ENCODE measurements around the gene RPS6KA3.
"Not testable (repeated sequence)": the region's sequence is repeated elsewhere in the genome, so short reads cannot be mapped to it uniquely, and the experiment has no call there.

The RPS6KA3 gene

GRCh38 chrX:20218836-20219505 lies 47.7 kb downstream of the RPS6KA3 start:
- no peak for DNase-seq (ENCODE audit: low spot score)

DNA sequence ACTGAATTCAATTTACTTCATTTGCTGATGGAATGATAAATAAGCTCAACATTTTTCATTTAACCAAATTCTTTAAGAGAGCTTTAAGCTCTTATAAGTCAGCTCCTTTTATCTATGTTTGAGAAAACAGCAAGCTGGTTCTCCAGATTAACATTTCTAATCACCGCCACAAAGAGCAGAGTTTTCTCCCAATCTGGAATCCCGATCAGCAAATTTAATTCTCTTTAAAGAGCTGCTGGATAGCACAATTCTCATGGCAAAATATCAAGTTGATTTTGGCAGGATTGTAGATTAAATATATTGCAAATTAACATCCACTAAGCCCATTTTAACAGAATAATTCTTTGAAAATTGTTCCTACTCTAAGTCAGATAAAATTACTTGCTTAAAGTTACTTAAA lies 48.8 kb downstream of the RPS6KA3 start:
- no peak for DNase-seq (ENCODE audit: low spot score)

DNA sequence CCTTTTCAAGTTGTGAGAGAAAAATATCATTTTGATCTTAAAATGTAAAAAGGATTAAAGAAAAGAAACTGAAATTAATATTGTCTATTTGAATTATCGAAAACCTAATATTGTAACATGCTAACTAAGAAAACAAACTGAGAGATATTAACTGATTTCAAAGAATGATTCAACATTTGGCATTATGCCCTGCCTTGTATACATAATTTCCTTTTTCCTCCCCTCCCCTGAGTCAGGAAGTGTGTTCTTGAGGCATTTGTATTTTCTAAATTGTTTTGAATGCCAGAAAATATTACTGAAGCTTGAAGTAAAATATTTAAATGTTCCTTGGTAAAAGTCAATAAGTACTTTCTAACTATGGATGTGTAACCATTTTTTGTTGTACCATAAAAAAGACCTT lies 49.4 kb downstream of the RPS6KA3 start:
- DNase-seq (ENCODE audit: low spot score): peak; percentile 27

DNA sequence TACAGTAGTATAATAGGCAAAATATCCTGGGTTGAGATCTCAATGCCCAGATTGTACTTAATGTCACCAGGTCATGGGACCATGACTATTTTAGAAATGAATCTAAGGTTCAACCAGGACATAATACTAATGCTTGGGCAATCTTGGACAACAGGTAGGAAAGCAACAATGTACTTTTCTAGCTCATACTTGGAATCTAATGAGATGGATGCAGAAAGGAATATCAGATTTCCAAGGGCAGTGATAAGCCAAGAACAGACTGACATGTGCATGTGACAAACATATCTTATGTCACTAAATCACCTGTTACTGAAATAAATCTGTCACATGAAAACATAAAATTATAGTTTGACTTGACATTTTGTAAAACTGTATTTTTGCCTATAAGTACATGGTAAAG lies 51.1 kb downstream of the RPS6KA3 start:
- DNase-seq (ENCODE audit: low spot score): no peak

- no peak for DNase-seq (ENCODE audit: low spot score)
Observed at GRCh38 chrX:20212486-20213089, 54.1 kb downstream of the RPS6KA3 start.

GRCh38 chrX:20211261-20211786 lies 55.4 kb downstream of the RPS6KA3 start:
- no peak for DNase-seq (ENCODE audit: low spot score)

DNA sequence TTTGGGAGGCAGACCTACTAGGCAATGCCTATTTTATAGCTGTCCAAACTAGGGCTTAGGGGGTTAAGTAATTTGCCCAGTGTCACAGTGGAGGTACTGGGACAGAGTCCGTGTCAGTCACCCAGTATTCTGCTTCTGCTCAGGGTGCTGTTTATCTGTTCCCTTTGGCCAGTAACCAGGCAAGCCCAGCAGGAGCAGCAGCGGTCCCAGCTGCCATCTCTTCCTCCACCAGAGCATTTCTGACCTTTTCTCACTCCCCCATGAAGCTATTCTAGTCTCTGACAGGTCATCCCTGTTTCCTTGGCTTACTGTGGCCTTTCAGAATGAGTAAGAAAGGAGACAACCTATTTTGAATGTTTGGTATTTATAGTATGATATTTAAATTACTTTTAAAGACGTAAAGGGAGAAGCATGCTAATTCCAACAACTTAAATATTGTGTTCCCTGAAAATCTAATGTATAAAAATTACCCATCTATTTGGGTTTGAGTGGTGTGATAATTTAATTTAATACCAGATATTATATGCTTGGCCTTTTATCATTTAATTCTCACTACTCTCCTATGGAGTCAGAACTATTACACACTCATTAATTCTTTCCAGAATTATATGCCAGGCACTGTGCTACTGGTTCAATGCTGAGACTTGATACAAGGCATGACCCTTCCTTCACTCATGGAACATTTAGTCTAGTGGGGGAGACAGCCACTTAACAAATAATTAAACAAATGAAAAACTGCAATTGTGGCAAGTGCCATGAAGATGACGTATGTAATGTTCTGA lies 60.6 kb downstream of the RPS6KA3 start:
- DNase-seq (ENCODE audit: low spot score): no peak

- no peak for DNase-seq (ENCODE audit: low spot score)
Observed at GRCh38 chrX:20204351-20204750, 62.4 kb downstream of the RPS6KA3 start.

DNA sequence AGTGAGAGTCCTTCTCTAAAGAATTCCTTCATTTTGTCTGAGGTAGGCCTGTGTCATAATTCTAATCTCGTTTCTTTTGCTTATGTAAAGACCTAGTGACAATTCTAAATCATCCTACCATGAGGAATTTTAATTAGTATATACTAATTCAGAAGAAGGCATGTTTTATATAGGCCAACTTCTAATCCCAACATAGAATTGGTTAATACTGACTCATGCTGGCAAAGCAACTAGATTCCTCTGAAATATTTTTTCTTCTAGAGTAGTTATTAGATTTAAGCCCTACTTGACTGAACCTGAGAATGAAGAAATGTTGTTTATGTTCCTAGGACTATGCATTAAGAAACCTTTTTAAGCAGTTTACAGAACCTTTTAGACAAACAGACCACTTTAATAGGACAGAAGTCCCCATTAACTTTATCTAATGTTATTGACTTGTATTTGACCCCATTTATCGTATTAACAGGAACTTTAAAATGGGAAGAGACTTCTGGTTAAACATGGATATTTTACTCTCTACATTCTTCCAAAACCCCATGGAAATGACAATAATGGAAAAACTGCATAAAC lies 69.0 kb downstream of the RPS6KA3 start:
- peak; percentile 14 for DNase-seq (ENCODE audit: low spot score)

- no peak for DNase-seq (ENCODE audit: low spot score)
Observed at GRCh38 chrX:20189171-20189570, 77.5 kb downstream of the RPS6KA3 start.

GRCh38 chrX:20181598-20182329 lies 84.9 kb downstream of the RPS6KA3 start:
- DNase-seq (ENCODE audit: low spot score): no peak

DNA sequence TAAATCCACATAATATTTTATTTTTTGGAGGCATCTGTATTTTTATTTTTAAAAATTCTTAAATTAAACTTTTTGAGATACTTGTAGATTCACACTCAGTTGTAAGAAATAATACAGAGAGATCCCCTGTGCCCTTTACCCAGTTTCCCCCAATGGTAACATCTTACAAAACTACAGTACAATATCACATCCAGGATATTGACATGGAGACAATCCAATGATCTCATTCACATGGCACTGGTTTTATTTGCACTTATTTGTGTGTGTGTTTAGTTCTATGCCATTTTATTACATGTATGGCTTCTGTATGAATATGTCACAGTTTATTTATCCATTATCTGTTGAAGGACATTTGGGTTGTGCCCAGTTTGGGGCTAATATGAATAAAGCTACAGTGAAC lies 89.6 kb downstream of the RPS6KA3 start:
- DNase-seq (ENCODE audit: low spot score): no peak

DNA sequence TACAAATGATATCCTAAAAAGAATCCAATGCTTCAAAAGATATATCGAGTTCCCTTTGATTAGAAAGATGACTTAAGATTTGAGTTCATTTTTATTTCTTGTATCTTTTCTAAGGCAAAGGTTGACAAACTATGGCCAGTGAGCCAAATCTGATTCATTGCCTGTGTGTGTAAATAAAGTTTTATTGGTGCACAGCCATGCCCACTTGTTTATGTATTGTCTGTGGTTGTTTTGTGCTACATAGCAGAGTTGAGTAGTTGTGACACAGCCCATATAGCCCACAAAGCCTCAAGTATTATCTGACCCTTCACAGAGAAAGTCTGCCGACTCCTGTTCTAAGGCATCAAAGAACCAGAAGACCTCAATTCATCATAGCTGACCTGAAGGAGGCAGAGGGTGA lies 92.9 kb downstream of the RPS6KA3 start:
- DNase-seq (ENCODE audit: low spot score): no peak

DNA sequence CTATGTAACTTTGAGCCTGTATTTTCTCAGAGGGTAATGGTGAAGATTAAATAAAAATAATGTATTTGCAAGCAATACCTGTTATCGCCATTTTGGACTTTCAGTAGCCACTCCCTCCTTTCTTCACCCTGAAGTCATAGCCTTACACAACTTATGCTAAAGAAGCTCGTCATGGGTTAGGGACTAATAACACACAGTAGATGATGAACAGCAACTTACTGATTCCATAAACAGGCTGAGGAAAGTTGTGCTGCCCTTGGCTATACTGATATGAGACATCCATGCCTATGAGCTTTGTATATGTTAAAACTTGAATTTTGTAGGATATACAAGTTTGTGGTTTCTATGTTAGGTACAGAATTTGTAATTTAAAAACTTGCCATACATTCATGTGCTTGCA lies 93.4 kb downstream of the RPS6KA3 start:
- DNase-seq (ENCODE audit: low spot score): no peak

GRCh38 chrX:20171887-20172286 lies 94.8 kb downstream of the RPS6KA3 start:
- DNase-seq (ENCODE audit: low spot score): no peak

GRCh38 chrX:20162516-20162915 lies 104.2 kb downstream of the RPS6KA3 start:
- not testable (repeated sequence) for DNase-seq (ENCODE audit: low spot score)

DNA sequence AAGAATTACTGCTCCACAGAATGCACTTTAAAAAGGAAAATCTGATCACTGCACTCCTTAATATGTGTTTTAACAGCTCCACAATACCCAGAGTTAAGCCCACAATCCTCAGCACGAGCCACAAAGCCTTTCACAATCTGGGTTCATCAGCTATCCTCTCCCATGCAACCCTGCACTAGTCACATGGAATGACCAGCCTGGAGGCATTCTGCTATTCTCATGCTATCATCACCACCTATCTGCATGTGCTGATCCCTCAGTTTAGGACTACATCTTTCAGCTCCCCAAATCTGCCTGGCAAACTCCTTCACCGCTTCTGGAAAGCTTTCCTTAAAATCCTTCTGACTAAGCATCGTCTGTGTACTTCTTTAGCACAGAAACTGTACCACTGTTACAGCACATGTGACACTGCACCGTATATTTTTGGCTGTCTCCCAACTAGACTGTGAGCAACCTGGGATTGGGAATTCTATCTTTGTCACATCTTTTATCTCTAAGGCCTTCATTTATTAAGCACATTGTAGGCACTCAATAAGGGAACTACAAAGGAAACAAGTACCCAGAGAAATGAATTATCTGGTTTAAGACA lies 106.8 kb downstream of the RPS6KA3 start:
- DNase-seq (ENCODE audit: low spot score): no peak

DNA sequence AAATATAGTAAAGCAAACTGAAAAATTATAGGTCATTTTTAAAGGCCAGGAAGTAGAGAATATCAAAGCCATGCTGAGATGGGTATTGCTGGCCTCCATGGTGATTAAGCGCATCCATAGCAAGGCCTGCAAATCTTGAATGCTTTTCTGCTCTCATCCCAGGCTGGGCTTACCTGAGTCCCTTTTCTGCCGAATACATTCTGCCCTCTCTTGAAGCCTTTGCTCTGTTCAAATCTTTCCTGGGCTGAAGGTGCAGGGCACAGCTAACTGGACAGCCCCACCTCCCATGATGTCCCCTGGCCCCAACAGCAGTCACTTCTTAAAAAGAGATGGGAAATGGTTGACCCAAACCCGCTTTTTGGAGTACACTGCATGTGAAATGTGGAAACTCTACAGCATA lies 115.0 kb downstream of the RPS6KA3 start:
- DNase-seq (ENCODE audit: low spot score): no peak

DNA sequence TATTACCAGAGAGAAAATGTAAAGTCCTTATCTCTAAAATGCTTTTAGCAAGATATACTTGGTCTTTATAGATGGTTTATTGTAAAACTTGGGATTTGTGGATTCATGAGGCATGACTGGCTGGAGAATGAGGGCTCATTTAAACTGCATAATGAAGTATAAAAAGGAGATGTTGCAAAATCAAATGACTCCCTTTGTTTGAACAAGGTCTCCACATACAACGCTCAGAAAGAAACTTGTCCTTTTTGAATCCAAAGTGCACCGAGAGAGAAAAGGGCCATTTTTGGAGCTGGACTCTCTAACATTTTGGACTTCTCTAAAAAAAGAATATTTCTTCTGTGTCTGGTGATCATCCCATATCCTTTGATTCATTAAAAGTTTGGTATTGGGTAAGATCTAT lies 117.4 kb downstream of the RPS6KA3 start:
- no peak for DNase-seq (ENCODE audit: low spot score)

DNA sequence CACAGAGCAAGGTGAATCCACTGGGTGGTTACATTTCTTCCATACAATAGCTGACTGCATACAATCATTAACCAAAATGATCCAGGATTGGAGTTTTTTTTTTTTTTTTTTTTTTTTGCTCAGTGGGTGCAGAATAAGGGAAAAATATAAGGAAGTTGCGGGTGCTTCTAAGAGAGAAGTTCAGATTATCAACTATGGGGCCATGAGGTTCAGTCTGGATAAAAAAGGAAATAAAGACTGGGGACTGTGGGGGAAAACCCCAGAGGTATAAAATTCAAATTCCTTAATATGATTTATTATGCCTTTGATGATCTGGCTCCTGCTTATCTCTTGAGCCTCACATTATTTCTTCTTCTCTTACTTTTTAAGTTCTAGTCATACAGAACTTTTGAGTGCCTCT lies 119.1 kb downstream of the RPS6KA3 start:
- DNase-seq (ENCODE audit: low spot score): no peak

GRCh38 chrX:20144491-20144890 lies 122.2 kb downstream of the RPS6KA3 start:
- peak; percentile 28 for DNase-seq (ENCODE audit: low spot score)

- no peak for DNase-seq (ENCODE audit: low spot score)
Observed at GRCh38 chrX:20143561-20143960, 123.1 kb downstream of the RPS6KA3 start.

Measured in GM03348 (cell line).